GM12801 (cell line): ENCODE data around the gene CCDC30.

Experiments
- CTCF ChIP-seq: IDR thresholded peaks from one replicate; pipeline ENCODE4 v1.5.1; 2011; ENCODE audit warnings: control low read depth; ENCODE audit not compliant: insufficient read length; ENCODE audit errors: extremely low read depth

CCDC30 gene

GRCh38 chr1:42420911-42421585 lies 42.0 kb upstream of the CCDC30 start:
- TF ChIP-seq CTCF: no peak

GRCh38 chr1:42422737-42423136 lies 40.3 kb upstream of the CCDC30 start:
- TF ChIP-seq CTCF: no peak

- TF ChIP-seq CTCF: no peak
Observed at GRCh38 chr1:42423681-42424080, 39.4 kb upstream of the CCDC30 start.

- TF ChIP-seq CTCF: no peak
Observed at GRCh38 chr1:42424201-42424600, 38.9 kb upstream of the CCDC30 start.

GRCh38 chr1:42427240-42427639 lies 35.8 kb upstream of the CCDC30 start:
- TF ChIP-seq CTCF: no peak

- TF ChIP-seq CTCF: no peak
Observed at GRCh38 chr1:42429603-42430002, 33.5 kb upstream of the CCDC30 start.

GRCh38 chr1:42430286-42431135 lies 32.6 kb upstream of the CCDC30 start:
- no peak for TF ChIP-seq CTCF
